HCT116 (cell line): Measurements from ENCODE around the gene HCRT.

Source experiments
- CTCF ChIP-seq, 3 experiments: fragments of 200-600 bp in 1 of 3; sonication (generic) in 1 of 3; IDR thresholded peaks in 2 of 3; conservative IDR thresholded peaks in 1 of 3; 2 replicates each; pipeline ENCODE4 v1.5.1; 2012 to 2017; ENCODE audit warnings: low read depth in 2 of 3, low read length in 2 of 3, antibody characterized with exemption in 1 of 3, borderline replicate concordance in 1 of 3, control low read depth in 1 of 3, mild to moderate bottlenecking in 1 of 3, mixed read lengths in 1 of 3, mixed run types in 1 of 3, moderate library complexity in 1 of 3; ENCODE audit not compliant: insufficient read depth in 1 of 3
- POLR2AphosphoS5 ChIP-seq: IDR thresholded peaks from 2 replicates; pipeline ENCODE4 v1.6.1; 2011; ENCODE audit warnings: mild to moderate bottlenecking, low read depth, low read length, moderate library complexity

DNA sequence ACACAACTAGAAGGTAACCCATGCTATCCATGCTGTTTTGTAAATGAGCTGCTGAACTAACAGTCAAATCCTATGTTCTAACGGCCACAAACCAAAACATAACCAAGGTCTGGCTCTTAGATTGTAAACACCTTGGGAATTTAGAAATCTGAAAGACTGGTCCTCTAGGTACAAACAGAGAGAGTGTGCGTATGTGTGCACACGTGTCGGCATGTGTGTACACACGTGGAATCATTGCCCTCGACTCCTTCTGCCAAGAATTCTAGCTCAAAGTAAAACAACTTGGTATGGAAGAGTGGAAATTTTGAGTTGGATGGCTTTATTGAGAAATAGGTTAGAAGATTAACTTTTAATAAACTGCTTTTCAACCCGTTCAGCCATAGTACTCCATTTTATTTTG is 27.1 kb upstream of the HCRT start:
- TF ChIP-seq POLR2AphosphoS5 (no peak), CTCF (IDR thresholded peaks at IDR 0.05 in 2 of 3, conservative IDR thresholded peaks at IDR 0.05 in 1 of 3; ENCODE audit: borderline replicate concordance in 1 of 3, insufficient read depth in 1 of 3, low read depth in 2 of 3, low read length in 2 of 3) (no peak)
